Peyer's patch (tissue), 4 donors: ENCODE data around the gene KANSL1.

Experiments used
- POLR2A ChIP-seq, 2 donors: fragments of 450-650 bp; IDR thresholded peaks; one replicate each; pipeline ENCODE4 v1.5.1; 2017; ENCODE audit warnings: antibody characterized with exemption in 2 of 2, mild to moderate bottlenecking in 2 of 2, moderate library complexity in 2 of 2
- TF ChIP-seq, protein P1 (sequence below), 6 experiments: fragments of 450-650 bp in 4 of 6; fragments of 200-600 bp in 2 of 6; sonication (generic) in 1 of 6; IDR thresholded peaks; one replicate each; pipeline ENCODE4 v1.5.1; 2017 to 2019; ENCODE audit warnings: antibody characterized with exemption in 6 of 6, mild to moderate bottlenecking in 3 of 6, moderate library complexity in 1 of 6

DNA sequence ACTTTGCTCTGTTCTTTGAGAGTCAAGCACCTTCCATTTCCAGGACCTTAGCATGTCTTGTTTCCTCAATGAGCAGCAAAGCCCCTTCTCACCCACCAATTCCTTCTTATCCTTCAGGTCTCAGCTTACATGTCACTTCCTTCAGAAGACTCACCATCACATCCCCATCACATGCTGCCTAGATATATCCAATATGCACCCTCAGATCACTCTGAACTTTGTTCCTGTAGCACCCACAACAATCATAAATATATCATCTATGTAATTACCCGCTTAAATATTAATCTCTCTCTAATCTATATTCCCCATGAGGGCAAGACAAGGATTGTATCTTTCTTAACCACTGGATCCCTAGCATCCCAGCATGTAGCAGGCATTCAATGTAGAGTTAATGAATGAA, 30.4 kb downstream of the KANSL1 start:
- TF ChIP-seq, protein P1, sequence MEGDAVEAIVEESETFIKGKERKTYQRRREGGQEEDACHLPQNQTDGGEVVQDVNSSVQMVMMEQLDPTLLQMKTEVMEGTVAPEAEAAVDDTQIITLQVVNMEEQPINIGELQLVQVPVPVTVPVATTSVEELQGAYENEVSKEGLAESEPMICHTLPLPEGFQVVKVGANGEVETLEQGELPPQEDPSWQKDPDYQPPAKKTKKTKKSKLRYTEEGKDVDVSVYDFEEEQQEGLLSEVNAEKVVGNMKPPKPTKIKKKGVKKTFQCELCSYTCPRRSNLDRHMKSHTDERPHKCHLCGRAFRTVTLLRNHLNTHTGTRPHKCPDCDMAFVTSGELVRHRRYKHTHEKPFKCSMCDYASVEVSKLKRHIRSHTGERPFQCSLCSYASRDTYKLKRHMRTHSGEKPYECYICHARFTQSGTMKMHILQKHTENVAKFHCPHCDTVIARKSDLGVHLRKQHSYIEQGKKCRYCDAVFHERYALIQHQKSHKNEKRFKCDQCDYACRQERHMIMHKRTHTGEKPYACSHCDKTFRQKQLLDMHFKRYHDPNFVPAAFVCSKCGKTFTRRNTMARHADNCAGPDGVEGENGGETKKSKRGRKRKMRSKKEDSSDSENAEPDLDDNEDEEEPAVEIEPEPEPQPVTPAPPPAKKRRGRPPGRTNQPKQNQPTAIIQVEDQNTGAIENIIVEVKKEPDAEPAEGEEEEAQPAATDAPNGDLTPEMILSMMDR (IDR thresholded peaks at IDR 0.05): peak in 1 of 6 experiments; percentile 4
- no peak for TF ChIP-seq POLR2A (IDR thresholded peaks at IDR 0.05)
